AG04450 (cell line): ENCODE results near the gene RPS6KA5. TPM values are rescaled to one million over a fixed set of nuclear protein-coding genes. Genes with fewer than 3 reads are reported as not detected.
"Not testable (repeated sequence)": the region's sequence is repeated elsewhere in the genome, so short reads cannot be mapped to it uniquely, and the experiment has no call there.

Experiments used
- CTCF ChIA-PET: fragments of 300-600, 350-600 bp; formaldehyde crosslinking; extraction: SDS; loops from one replicate; lab custom pipeline; 2022; ENCODE audit warnings: antibody characterized with exemption, inconsistent platforms; lab: Charles Lee
- POLR2A ChIA-PET: fragments of 350-600 bp; formaldehyde crosslinking; extraction: SDS; loops from one replicate; lab custom pipeline; 2021; ENCODE audit warnings: antibody characterized with exemption, inconsistent platforms; lab: Yijun Ruan, JAX
- DNase-seq: peaks from one replicate; pipeline ENCODE4 v3.0.0-alpha.2; 2011; ENCODE audit warnings: low read depth, low spot score
- H3K27ac ChIP-seq: one replicate; pipeline ENCODE4 v1.5.1; 2012; ENCODE audit warnings: low read depth, low read length, control low read depth
- H3K27me3 ChIP-seq: one replicate; pipeline ENCODE4 v1.6.0; 2012; ENCODE audit warnings: low read length; ENCODE audit not compliant: control insufficient read depth, insufficient read depth
- H3K4me3 ChIP-seq: 2 replicates; pipeline ENCODE4 v1.5.1; 2011; ENCODE audit warnings: mild to moderate bottlenecking, low read depth, low read length, control low read depth
- H3K9me3 ChIP-seq: 2 replicates; pipeline ENCODE4 v1.5.1; 2012; ENCODE audit warnings: low read length; ENCODE audit not compliant: control insufficient read depth, insufficient read depth
- polyA plus RNA-seq: library from polyadenylated mRNA; depleted of rRNA; stranded (reverse); fragments of >200 nt; gene quantifications from 2 replicates; pipeline ENCODE4 v1.2.3, GENCODE V29; 2011
- TF ChIP-seq, protein P1 (sequence below): IDR thresholded peaks from 2 replicates; pipeline ENCODE4 v1.5.1; 2011; ENCODE audit warnings: low read depth, low read length, control low read depth, inconsistent platforms

Gene RPS6KA5
- polyA plus RNA-seq, 1 experiment: 1.5 TPM

DNA sequence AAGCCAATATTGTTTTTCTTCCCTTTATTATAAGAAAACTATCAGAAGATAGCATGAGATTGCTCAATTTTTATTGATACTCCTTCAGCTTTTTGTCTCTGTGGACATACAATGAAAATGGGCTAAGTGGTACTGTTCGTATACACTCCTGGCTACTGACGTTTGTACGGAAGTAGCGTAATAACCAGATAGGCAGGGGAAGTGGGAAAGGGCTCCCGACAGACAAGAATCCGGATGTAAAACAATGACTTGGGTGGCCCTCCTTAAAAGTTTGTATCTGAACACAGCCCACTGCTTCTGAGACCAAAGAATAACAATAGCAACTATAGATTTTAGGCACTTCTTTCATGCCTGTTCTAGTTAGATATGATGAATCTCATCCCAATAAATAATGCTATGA is 99.6 kb downstream of the RPS6KA5 start:
- ChIA-PET POLR2A (no interaction called here), CTCF (interaction anchor here (0.8 kb wide), 1 partner anchor 58 kb away, joined by 3 read pairs; no protein-coding TSS in a partner anchor)
- no peak overlapping the region for H3K4me3 ChIP-seq
- H3K27me3 ChIP-seq: peaks cover 5% of the 10 kb centered on the region
- DNase-seq: no peak
- H3K9me3 ChIP-seq: no peaks in the 10 kb centered on the region
- H3K27ac ChIP-seq: no peak overlapping the region
- TF ChIP-seq, protein P1, sequence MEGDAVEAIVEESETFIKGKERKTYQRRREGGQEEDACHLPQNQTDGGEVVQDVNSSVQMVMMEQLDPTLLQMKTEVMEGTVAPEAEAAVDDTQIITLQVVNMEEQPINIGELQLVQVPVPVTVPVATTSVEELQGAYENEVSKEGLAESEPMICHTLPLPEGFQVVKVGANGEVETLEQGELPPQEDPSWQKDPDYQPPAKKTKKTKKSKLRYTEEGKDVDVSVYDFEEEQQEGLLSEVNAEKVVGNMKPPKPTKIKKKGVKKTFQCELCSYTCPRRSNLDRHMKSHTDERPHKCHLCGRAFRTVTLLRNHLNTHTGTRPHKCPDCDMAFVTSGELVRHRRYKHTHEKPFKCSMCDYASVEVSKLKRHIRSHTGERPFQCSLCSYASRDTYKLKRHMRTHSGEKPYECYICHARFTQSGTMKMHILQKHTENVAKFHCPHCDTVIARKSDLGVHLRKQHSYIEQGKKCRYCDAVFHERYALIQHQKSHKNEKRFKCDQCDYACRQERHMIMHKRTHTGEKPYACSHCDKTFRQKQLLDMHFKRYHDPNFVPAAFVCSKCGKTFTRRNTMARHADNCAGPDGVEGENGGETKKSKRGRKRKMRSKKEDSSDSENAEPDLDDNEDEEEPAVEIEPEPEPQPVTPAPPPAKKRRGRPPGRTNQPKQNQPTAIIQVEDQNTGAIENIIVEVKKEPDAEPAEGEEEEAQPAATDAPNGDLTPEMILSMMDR: no peak

DNA sequence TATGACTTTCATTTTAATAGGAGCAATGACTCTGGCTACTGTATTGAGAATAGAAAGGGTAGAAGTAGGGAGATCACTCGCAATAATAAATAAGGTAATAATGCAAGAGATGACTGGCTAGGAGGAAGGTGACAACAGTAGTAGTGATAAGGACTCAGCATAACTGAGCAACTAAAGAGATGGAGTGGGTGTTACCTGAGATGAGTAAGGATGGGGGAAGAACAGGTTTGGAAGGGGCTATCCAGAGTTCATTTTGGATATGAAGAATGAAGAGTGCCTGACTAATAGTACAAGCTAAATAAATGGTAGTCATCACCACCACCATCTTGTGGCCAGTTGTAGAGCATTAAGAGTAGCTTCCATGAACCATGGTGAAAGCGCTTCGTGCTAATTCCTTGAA is 101.1 kb downstream of the RPS6KA5 start:
- TF ChIP-seq, protein P1: no peak
- H3K27me3 ChIP-seq: peaks cover 5% of the 10 kb centered on the region
- CTCF ChIA-PET: no interaction called here
- no peaks in the 10 kb centered on the region; the same call in 1 of the 2 replicates for H3K9me3 ChIP-seq
- POLR2A ChIA-PET: no interaction called here
- no peak for DNase-seq
- no peak overlapping the region for H3K27ac ChIP-seq
- H3K4me3 ChIP-seq: no peak overlapping the region

DNA sequence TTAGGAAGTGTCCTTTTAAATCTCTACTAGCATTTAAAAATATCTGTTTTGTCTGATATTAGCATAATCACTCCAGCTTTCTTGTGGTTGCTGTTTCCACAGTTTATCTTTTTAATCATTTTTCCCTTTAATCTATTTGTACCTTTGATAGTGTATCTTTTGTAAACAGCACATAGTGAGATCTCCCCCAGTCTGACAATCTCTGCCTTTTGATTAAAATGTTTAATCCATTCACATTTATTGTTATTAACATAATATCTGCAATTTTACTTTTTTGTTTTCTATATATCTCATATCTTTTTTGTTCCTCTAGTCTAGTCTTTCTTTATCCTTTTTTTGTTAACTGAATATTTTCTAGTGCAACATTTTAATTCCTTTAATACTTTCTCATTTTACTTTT is 104.2 kb downstream of the RPS6KA5 start:
- ChIA-PET POLR2A (no interaction called here), CTCF (no interaction called here)
- no peak overlapping the region for H3K27ac ChIP-seq
- no peaks in the 10 kb centered on the region; the same call in 1 of the 2 replicates for H3K9me3 ChIP-seq
- H3K27me3 ChIP-seq: peaks cover 5% of the 10 kb centered on the region
- TF ChIP-seq, protein P1: no peak
- no peak overlapping the region for H3K4me3 ChIP-seq
- DNase-seq: no peak

DNA sequence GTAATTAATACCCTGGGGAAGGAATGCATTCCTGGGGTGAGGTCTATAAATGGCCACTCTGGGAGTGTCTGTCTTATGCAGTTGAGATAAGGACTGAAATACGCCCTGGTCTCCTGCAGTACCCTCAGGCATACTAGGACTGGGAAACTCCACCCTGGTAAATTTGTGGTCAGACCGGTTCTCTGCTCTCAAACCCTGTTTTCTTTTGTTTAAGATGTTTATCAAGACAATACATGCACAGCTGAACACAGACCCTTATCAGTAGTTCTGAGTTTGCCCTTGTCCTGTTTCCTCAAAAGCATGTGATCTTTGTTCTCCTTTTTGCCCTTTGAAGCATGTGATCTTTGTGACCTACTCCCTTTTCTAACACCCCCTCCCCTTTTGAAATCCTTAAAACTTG is 106.8 kb downstream of the RPS6KA5 start:
- H3K4me3 ChIP-seq, DNase-seq, CTCF ChIA-PET, H3K27ac ChIP-seq, POLR2A ChIA-PET, H3K27me3 ChIP-seq, H3K9me3 ChIP-seq: not testable (repeated sequence)

DNA sequence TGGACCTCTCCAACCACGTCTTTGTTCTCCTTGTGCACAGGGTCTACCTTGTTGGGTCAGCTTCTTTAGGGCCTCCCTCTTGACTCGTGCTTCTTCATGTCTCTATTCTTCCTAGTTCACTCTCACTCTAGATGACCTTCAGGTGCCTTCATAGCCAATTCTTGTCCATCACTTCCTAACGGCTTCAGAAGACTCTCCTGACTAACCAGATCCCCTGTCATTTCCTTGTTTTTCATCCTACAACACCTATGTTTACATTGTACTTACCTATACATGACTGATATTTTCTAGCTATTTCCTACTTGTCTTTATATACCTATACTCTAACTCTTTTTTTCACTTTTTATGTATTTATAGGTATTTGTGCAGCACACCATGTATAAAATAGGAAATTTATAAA is 117.1 kb downstream of the RPS6KA5 start:
- Histone ChIP-seq H3K27ac (no peak overlapping the region), H3K9me3 (no peaks in the 10 kb centered on the region), H3K27me3 (no peaks in the 10 kb centered on the region), H3K4me3 (no peak overlapping the region)
- POLR2A ChIA-PET: no interaction called here
- TF ChIP-seq, protein P1: no peak
- no peak for DNase-seq
- CTCF ChIA-PET: no interaction called here

DNA sequence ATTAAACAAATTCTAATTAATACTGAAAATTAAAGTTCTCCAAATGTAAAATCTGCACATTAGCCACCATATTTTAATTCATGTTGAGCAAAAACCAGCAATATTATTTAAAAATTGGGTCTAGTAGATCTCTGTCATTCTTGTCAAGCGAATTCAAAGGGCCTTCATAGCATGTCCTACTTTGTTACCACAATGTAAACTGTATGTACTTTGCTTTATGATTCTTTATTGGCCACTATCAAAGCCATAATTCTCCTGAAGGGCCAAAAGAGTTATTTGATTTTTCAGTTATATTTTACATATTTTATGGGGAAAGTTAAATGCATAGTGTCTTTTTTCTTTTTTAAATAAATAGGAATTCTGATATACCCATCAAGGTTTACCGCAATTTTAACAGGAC is 117.9 kb downstream of the RPS6KA5 start:
- no peak for DNase-seq
- Histone ChIP-seq H3K9me3 (no peaks in the 10 kb centered on the region), H3K4me3 (no peak overlapping the region), H3K27ac (no peak overlapping the region), H3K27me3 (no peaks in the 10 kb centered on the region)
- ChIA-PET CTCF (no interaction called here), POLR2A (no interaction called here)
- TF ChIP-seq, protein P1: no peak
